ENCODE results near the gene GJC1.
A peak's percentile ranks its signal among the peaks of the same experiment; 100 is the strongest.

GJC1 gene

DNA sequence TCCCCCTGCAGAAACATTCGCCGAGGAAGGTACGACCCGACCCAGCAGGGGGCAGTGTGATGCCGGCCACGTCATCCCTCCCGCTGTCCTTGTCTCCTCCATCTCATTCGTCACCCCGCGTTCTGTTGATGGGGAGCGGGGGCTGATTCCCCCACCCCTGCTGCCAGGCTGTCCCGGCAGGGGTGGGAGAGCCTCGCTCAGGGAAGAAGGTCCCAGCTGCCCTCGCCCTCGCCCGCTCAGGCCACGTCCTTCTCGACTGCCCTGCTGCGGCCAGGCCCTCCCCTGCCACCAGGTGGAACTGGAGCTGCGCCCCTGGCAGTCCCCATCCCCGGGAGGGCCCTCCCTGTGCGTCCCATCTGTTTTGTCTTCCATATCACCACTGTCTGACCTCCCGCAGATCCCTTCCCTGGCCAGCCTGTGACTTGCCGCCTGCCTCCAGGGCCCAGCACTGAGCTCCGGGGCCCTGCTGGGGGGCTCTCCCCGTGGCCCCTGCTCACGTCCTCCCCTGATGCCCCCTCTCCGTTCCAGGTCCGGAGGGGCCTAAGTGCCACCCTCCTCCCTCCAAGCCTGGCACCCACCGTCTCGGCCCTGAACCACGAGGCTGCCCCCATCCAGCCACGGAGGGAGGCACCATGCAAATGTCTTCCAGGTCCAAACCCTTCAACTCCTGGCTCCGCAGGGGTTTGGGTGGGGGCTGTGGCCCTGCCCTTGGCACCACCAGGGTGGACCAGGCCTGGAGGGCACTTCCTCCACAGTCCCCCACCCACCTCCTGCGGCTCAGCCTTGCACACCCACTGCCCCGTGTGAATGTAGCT is 50.7 kb downstream of the GJC1 start:
- no peaks in the 10 kb centered on the region for H3K36me3 ChIP-seq (ENCODE audit: control insufficient read depth, insufficient read depth, low read length)
- peaks cover 4% of the 10 kb centered on the region; the same call in 1 of the 2 replicates for H3K27me3 ChIP-seq (ENCODE audit: control insufficient read depth, insufficient read depth, low read length)
- DNase-seq (ENCODE audit: low read depth, low spot score): no peak
- peak overlapping the region; percentile 39; the same call in 1 of the 2 replicates for H3K4me3 ChIP-seq (ENCODE audit: low read length)
- H3K27ac ChIP-seq (ENCODE audit: low read length): no peak overlapping the region
- no peaks in the 10 kb centered on the region for H3K9me3 ChIP-seq (ENCODE audit: control insufficient read depth, insufficient read depth, low read length)
- H3K4me1 ChIP-seq (ENCODE audit: control insufficient read depth, insufficient read depth, low read length): peaks cover 9% of the 10 kb centered on the region
- WGBS (ENCODE audit: insufficient coverage, insufficient read length): no CpG with 5 or more reads among the region's 36 CpGs

DNA sequence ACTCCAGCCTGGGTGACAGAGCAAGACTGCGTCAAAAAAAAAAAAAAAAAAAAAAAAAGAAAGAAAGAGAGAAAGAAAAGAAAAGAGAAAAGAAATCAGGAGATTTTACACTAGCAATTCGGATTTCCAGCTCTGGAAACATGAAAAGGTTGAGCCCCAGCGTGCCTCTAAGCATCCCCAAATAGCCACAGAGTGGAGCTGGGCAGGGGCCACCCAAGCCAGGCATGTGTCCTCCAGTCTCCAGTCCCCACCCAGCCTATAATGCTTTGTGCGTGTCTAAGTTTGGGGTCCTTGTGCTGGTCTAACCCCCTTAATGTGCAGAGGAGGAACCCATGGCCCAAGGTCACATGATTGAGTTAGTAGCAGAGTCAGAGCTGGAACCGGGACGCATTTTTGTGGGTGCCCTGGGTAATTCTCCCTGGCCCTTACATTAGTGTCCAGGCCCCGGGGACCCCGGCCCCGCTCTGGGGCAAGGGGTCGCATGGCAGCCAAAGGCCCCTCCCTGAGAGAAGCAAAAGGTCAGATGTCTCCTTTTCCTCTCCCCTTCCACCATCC is 51.4 kb downstream of the GJC1 start:
- Histone ChIP-seq H3K27ac (ENCODE audit: low read length) (no peak overlapping the region), H3K36me3 (ENCODE audit: control insufficient read depth, insufficient read depth, low read length) (no peaks in the 10 kb centered on the region), H3K4me3 (ENCODE audit: low read length) (no peak overlapping the region), H3K4me1 (ENCODE audit: control insufficient read depth, insufficient read depth, low read length) (peaks cover 9% of the 10 kb centered on the region), H3K27me3 (ENCODE audit: control insufficient read depth, insufficient read depth, low read length) (peaks cover 4% of the 10 kb centered on the region; the same call in 1 of the 2 replicates), H3K9me3 (ENCODE audit: control insufficient read depth, insufficient read depth, low read length) (no peaks in the 10 kb centered on the region)
- WGBS (ENCODE audit: insufficient coverage, insufficient read length): no CpG with 5 or more reads among the region's 10 CpGs
- DNase-seq (ENCODE audit: low read depth, low spot score): no peak

GRCh38 chr17:44777394-44778348 is 52.4 kb downstream of the GJC1 start:
- H3K27me3 ChIP-seq (ENCODE audit: control insufficient read depth, insufficient read depth, low read length): peaks cover 4% of the 10 kb centered on the region; the same call in 1 of the 2 replicates
- WGBS (ENCODE audit: insufficient coverage, insufficient read length): no CpG with 5 or more reads among the region's 20 CpGs
- no peak for DNase-seq (ENCODE audit: low read depth, low spot score)
- H3K9me3 ChIP-seq (ENCODE audit: control insufficient read depth, insufficient read depth, low read length): no peaks in the 10 kb centered on the region
- no peak overlapping the region for H3K4me3 ChIP-seq (ENCODE audit: low read length)
- no peaks in the 10 kb centered on the region for H3K36me3 ChIP-seq (ENCODE audit: control insufficient read depth, insufficient read depth, low read length)
- peaks cover 9% of the 10 kb centered on the region for H3K4me1 ChIP-seq (ENCODE audit: control insufficient read depth, insufficient read depth, low read length)
- no peak overlapping the region for H3K27ac ChIP-seq (ENCODE audit: low read length)

DNA sequence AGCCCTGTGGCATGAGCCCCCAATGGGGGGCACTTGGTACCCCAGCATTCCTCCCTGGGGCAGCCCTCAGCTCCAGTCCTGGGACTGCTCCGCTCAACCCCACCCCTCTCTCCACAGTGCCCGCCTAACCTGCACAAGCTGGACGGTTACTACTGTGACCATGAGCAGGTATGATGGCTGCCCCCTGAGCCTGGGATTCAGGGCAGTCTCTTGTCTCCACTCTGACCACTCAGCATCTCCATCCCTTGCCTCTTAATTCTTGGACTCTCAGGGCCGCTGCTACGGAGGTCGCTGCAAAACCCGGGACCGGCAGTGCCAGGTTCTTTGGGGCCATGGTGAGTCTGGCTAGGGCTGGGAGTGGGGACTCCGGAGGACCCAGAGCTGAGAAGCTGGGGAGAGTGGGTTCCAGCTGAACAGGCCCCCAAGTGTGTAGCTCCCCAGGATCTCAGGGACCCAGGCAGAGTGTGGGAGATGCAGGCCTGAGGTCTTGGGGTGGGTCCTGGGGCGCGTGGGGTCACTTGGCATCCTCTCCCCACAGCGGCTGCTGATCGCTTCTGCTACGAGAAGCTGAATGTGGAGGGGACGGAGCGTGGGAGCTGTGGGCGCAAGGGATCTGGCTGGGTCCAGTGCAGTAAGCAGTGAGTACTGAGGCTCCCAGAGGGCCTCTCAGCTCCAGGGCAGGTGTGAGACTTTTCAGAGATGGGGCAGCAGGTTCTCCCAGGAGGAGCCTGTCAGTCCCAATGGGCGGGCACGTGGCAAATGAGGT is 53.3 kb downstream of the GJC1 start:
- no peaks in the 10 kb centered on the region for H3K9me3 ChIP-seq (ENCODE audit: control insufficient read depth, insufficient read depth, low read length)
- peaks cover 9% of the 10 kb centered on the region for H3K4me1 ChIP-seq (ENCODE audit: control insufficient read depth, insufficient read depth, low read length)
- no peaks in the 10 kb centered on the region for H3K36me3 ChIP-seq (ENCODE audit: control insufficient read depth, insufficient read depth, low read length)
- H3K27me3 ChIP-seq (ENCODE audit: control insufficient read depth, insufficient read depth, low read length): peaks cover 4% of the 10 kb centered on the region; the same call in 1 of the 2 replicates
- H3K4me3 ChIP-seq (ENCODE audit: low read length): no peak overlapping the region
- H3K27ac ChIP-seq (ENCODE audit: low read length): no peak overlapping the region
- no peak for DNase-seq (ENCODE audit: low read depth, low spot score)
- WGBS (ENCODE audit: insufficient coverage, insufficient read length): no CpG with 5 or more reads among the region's 19 CpGs

DNA sequence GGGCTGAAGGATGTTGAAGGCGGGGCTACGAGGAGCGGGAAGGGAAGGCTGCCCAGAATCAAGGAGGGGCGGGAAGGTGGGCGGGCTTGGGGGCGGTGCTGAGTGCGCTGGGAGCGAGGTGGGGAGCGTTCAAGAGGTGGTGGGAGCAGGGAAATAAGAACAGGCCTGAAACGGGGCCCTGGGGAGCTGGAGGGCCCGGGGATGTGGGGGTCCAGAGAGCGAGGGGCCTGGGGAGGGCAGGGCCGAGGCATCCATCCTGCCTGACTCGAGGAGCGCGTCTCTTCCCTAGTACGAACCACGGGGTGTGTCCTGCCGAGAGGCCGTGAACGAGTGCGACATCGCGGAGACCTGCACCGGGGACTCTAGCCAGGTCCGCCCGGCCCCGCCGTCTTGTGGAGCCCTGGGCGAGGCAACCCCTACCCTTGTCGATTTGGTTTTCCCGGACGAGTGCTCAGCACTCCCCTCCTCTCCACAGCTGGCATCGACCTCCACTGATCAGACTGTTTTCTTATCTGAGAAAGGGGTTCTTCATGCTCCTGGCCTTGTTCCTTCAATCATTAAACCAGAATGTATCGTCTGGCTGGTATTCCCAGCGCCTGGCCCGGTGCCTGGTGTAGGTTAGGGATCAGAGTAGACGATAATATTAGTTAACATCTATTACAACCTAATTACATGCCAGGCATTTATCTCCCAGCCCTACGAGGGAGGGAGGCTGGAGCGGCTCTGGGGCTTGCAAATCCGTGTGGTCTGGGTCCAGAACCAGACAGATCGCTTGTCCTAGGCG is 54.1 kb downstream of the GJC1 start:
- DNase-seq (ENCODE audit: low read depth, low spot score): no peak
- Histone ChIP-seq H3K36me3 (ENCODE audit: control insufficient read depth, insufficient read depth, low read length) (no peaks in the 10 kb centered on the region), H3K9me3 (ENCODE audit: control insufficient read depth, insufficient read depth, low read length) (no peaks in the 10 kb centered on the region), H3K27me3 (ENCODE audit: control insufficient read depth, insufficient read depth, low read length) (peaks cover 4% of the 10 kb centered on the region; the same call in 1 of the 2 replicates), H3K27ac (ENCODE audit: low read length) (no peak overlapping the region), H3K4me1 (ENCODE audit: control insufficient read depth, insufficient read depth, low read length) (peaks cover 5% of the 10 kb centered on the region), H3K4me3 (ENCODE audit: low read length) (peak overlapping the region; percentile 45)
- no CpG with 5 or more reads among the region's 43 CpGs for WGBS (ENCODE audit: insufficient coverage, insufficient read length)

GRCh38 chr17:44775136-44775837 is 54.8 kb downstream of the GJC1 start:
- no peak overlapping the region for H3K27ac ChIP-seq (ENCODE audit: low read length)
- peak overlapping the region; percentile 31; the same call in 1 of the 2 replicates for H3K4me3 ChIP-seq (ENCODE audit: low read length)
- no peaks in the 10 kb centered on the region for H3K9me3 ChIP-seq (ENCODE audit: control insufficient read depth, insufficient read depth, low read length)
- H3K36me3 ChIP-seq (ENCODE audit: control insufficient read depth, insufficient read depth, low read length): no peaks in the 10 kb centered on the region
- no CpG with 5 or more reads among the region's 50 CpGs for WGBS (ENCODE audit: insufficient coverage, insufficient read length)
- peak; percentile 98 for DNase-seq (ENCODE audit: low read depth, low spot score)
- H3K4me1 ChIP-seq (ENCODE audit: control insufficient read depth, insufficient read depth, low read length): peaks cover 5% of the 10 kb centered on the region
- peaks cover 4% of the 10 kb centered on the region; the same call in 1 of the 2 replicates for H3K27me3 ChIP-seq (ENCODE audit: control insufficient read depth, insufficient read depth, low read length)

DNA sequence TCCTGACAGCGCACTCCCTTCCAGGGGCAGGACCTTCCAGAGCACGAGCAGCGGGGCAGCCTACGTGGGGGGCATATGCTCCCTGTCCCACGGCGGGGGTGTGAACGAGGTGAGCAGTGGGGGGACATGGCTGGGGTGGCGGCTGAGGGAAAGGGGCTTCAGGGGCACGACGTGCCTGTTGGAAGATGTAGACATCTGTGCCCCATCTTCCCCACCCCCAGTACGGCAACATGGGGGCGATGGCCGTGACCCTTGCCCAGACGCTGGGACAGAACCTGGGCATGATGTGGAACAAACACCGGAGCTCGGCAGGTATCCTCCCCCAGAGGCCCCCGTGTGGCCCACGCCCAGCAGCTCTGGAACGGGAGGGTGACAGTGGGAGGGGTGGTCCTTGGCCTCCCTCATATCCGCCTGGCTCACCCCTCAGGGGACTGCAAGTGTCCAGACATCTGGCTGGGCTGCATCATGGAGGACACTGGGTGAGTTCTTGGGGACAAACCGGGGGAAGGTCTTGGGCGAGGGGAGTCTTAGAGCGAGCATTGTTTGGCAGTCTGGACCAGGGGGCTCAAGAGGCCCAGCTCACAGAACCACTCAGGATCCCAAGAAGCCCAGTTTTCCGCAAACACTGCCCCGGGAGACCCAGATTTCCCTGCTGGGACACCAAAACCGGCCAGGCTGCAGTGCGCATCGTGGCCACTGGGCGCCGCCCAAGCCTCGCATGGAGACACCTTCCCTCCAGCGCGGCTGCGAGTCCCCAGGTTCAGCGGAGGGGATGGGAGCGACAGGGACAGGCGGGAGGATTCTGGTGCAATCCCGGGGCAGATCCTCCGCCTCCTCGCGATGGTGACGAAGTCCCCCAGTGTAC is 55.6 kb downstream of the GJC1 start:
- Histone ChIP-seq H3K4me1 (ENCODE audit: control insufficient read depth, insufficient read depth, low read length) (peaks cover under 1% of the 10 kb centered on the region; the same call in 1 of the 2 replicates), H3K4me3 (ENCODE audit: low read length) (peak overlapping the region; percentile 31; the same call in 1 of the 2 replicates), H3K36me3 (ENCODE audit: control insufficient read depth, insufficient read depth, low read length) (no peaks in the 10 kb centered on the region), H3K27ac (ENCODE audit: low read length) (no peak overlapping the region), H3K9me3 (ENCODE audit: control insufficient read depth, insufficient read depth, low read length) (no peaks in the 10 kb centered on the region), H3K27me3 (ENCODE audit: control insufficient read depth, insufficient read depth, low read length) (peaks cover 4% of the 10 kb centered on the region; the same call in 1 of the 2 replicates)
- peak; percentile 74 for DNase-seq (ENCODE audit: low read depth, low spot score)
- no CpG with 5 or more reads among the region's 42 CpGs for WGBS (ENCODE audit: insufficient coverage, insufficient read length)

DNA sequence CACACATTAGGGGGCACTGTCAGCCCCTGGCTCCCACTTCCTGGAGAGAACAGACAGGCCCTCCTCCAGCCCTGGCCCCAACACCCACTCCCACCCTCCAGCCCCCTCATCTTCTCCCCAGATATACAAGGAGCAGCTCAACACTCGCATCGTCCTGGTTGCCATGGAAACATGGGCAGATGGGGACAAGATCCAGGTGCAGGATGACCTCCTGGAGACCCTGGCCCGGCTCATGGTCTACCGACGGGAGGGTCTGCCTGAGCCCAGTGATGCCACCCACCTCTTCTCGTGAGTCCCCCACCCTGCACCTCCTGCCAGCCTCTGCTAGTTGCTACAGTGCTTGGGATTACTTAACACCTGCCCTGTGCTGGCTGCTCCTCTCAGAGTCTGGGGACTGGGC is 56.9 kb downstream of the GJC1 start:
- WGBS (ENCODE audit: insufficient coverage, insufficient read length): no CpG with 5 or more reads among the region's 6 CpGs

More for the DNA sequence above, 56.9 kb downstream of the GJC1 start:
- Histone ChIP-seq H3K36me3 (ENCODE audit: control insufficient read depth, insufficient read depth, low read length) (no peaks in the 10 kb centered on the region), H3K9me3 (ENCODE audit: control insufficient read depth, insufficient read depth, low read length) (no peaks in the 10 kb centered on the region), H3K4me3 (ENCODE audit: low read length) (no peak overlapping the region), H3K27ac (ENCODE audit: low read length) (no peak overlapping the region), H3K4me1 (ENCODE audit: control insufficient read depth, insufficient read depth, low read length) (no peaks in the 10 kb centered on the region), H3K27me3 (ENCODE audit: control insufficient read depth, insufficient read depth, low read length) (peaks cover 4% of the 10 kb centered on the region; the same call in 1 of the 2 replicates)
- DNase-seq (ENCODE audit: low read depth, low spot score): no peak

Data from iPS DF 6.9 (cell line).